Measurements from ENCODE around the gene STARD9. TPM values are rescaled to one million over a fixed set of nuclear protein-coding genes. Genes with fewer than 3 reads are reported as not detected.

The STARD9 gene
- total and polyA plus RNA-seq, 2 of the 13 experiments (the other 11 are each of a cell fraction or from before 2014, with no cell fraction given): 5.3 to 7.5 TPM

GRCh38 chr15:42575188-42576039 lies at the start of gene STARD9 (continued):
- TF ChIP-seq ZNF839 (CRISPR knock-in tag; IDR thresholded peaks at IDR 0.05; ENCODE audit: borderline replicate concordance) (no peak; the same call in 1 of the 2 replicates), TEAD3 (CRISPR knock-in tag; optimal IDR thresholded peaks at IDR 0.05; ENCODE audit: borderline replicate concordance) (peak; percentile 84), SETDB1 (CRISPR knock-in tag; IDR thresholded peaks at IDR 0.05; ENCODE audit: borderline replicate concordance) (no peak), ZNF572 (CRISPR knock-in tag; IDR thresholded peaks at IDR 0.05) (0 out of 2 replicates have a peak, but pooled peaks have one; percentile 42), GMEB1 (CRISPR knock-in tag; IDR thresholded peaks at IDR 0.05; ENCODE audit: borderline replicate concordance) (peak; percentile 78; the same call in 1 of the 2 replicates), RBM39 (IDR thresholded peaks at IDR 0.05; ENCODE audit: low read depth, low read length, poor library complexity, severe bottlenecking) (no peak), NCOA2 (CRISPR knock-in tag; IDR thresholded peaks at IDR 0.05) (no peak), ZNF33A (CRISPR knock-in tag; IDR thresholded peaks at IDR 0.05; ENCODE audit: borderline replicate concordance) (no peak), MEIS1 (CRISPR knock-in tag; IDR thresholded peaks at IDR 0.05; ENCODE audit: borderline replicate concordance) (peak; percentile 34; the same call in 1 of the 2 replicates), ZMYM4 (CRISPR knock-in tag; IDR thresholded peaks at IDR 0.05) (peak; percentile 91), ZSCAN30 (CRISPR knock-in tag; IDR thresholded peaks at IDR 0.05) (no peak), ZNF616 (CRISPR knock-in tag; IDR thresholded peaks at IDR 0.05; ENCODE audit: low read depth) (peak; percentile 62; the same call in 1 of the 2 replicates), YY1 (IDR thresholded peaks at IDR 0.05; ENCODE audit: insufficient read depth, insufficient replicate concordance, low read depth, low read length) (peak; percentile 41), TFAP4 (IDR thresholded peaks at IDR 0.05; ENCODE audit: borderline replicate concordance, low read depth) (peak; percentile 51; the same call in 1 of the 2 replicates), ELK4 (CRISPR knock-in tag; IDR thresholded peaks at IDR 0.05; ENCODE audit: borderline replicate concordance) (no peak), ZNF34 (CRISPR knock-in tag; IDR thresholded peaks at IDR 0.05; ENCODE audit: borderline replicate concordance) (no peak), KLF16 (CRISPR knock-in tag; IDR thresholded peaks at IDR 0.05) (peak in 1 of 2 experiments; percentile 23; a peak in 1 of 4 replicates), FIP1L1 (IDR thresholded peaks at IDR 0.05; ENCODE audit: borderline replicate concordance, insufficient read depth, low read depth, low read length) (no peak)
